Neural cell (in vitro differentiated cells): Measurements from ENCODE around the gene MTCL1.

Experiments
- CTCF ChIP-seq: fragments of 450-650 bp; IDR thresholded peaks from 2 replicates; pipeline ENCODE4 v1.5.1; 2014; ENCODE audit warnings: antibody characterized with exemption, mild to moderate bottlenecking, moderate library complexity; ENCODE audit not compliant: poor library complexity, severe bottlenecking
- EP300 ChIP-seq: fragments of 450-650 bp; conservative IDR thresholded peaks from 2 replicates; pipeline ENCODE4 v1.6.1; 2014; ENCODE audit warnings: antibody characterized with exemption, mild to moderate bottlenecking, moderate library complexity; ENCODE audit not compliant: poor library complexity, severe bottlenecking
- EZH2 ChIP-seq: fragments of 200-600, 300-800 bp; shearing (Covaris generic), sonication (generic); IDR thresholded peaks from 2 replicates; pipeline ENCODE4 v1.6.1; 2014; ENCODE audit warnings: antibody characterized with exemption, low read length, borderline replicate concordance, mild to moderate bottlenecking; ENCODE audit not compliant: insufficient read depth, poor library complexity, severe bottlenecking
- MXI1 ChIP-seq: fragments of 450-650 bp; conservative IDR thresholded peaks from 2 replicates; pipeline ENCODE4 v1.6.1; 2014; ENCODE audit warnings: antibody characterized with exemption, mild to moderate bottlenecking; ENCODE audit not compliant: poor library complexity, severe bottlenecking
- POLR2AphosphoS5 ChIP-seq: IDR thresholded peaks from 2 replicates; pipeline ENCODE4 v1.6.1; 2012
- RAD21 ChIP-seq: fragments of 450-650 bp; conservative IDR thresholded peaks from 2 replicates; pipeline ENCODE4 v1.6.1; 2014; ENCODE audit warnings: antibody characterized with exemption, mild to moderate bottlenecking, moderate library complexity
- SMC3 ChIP-seq: fragments of 450-650 bp; conservative IDR thresholded peaks from 2 replicates; pipeline ENCODE4 v1.6.1; 2014; ENCODE audit warnings: antibody characterized with exemption, mild to moderate bottlenecking, moderate library complexity; ENCODE audit not compliant: poor library complexity
- TAF1 ChIP-seq: IDR thresholded peaks from 2 replicates; pipeline ENCODE4 v1.6.1; 2012; ENCODE audit warnings: low read depth
- TF ChIP-seq, protein P1 (sequence below): IDR thresholded peaks from 2 replicates; pipeline ENCODE4 v1.6.1; 2012; ENCODE audit warnings: borderline replicate concordance

DNA sequence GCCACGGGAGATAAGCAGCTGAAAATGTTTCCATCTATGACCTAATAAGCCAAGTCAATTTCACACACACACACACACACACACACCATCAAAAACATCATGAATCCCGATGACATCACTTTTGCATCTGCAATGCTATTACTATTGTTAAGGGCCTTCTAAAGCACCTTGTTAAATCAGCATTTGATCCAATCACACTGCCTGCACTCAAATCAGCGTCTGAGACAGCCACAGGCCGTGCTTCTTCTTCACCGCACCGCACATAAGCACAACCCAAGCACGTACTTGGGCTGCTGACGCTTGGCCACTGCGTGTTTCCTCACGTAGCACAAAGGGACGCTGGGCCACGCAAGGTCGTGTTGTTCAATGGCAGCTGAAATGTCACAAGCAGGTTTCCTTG is 15.8 kb upstream of the MTCL1 start:
- TF ChIP-seq EP300 (no peak), POLR2AphosphoS5 (no peak), SMC3 (no peak), CTCF (no peak), EZH2 (no peak), TAF1 (no peak), RAD21 (no peak), MXI1 (no peak)
- TF ChIP-seq, protein P1, sequence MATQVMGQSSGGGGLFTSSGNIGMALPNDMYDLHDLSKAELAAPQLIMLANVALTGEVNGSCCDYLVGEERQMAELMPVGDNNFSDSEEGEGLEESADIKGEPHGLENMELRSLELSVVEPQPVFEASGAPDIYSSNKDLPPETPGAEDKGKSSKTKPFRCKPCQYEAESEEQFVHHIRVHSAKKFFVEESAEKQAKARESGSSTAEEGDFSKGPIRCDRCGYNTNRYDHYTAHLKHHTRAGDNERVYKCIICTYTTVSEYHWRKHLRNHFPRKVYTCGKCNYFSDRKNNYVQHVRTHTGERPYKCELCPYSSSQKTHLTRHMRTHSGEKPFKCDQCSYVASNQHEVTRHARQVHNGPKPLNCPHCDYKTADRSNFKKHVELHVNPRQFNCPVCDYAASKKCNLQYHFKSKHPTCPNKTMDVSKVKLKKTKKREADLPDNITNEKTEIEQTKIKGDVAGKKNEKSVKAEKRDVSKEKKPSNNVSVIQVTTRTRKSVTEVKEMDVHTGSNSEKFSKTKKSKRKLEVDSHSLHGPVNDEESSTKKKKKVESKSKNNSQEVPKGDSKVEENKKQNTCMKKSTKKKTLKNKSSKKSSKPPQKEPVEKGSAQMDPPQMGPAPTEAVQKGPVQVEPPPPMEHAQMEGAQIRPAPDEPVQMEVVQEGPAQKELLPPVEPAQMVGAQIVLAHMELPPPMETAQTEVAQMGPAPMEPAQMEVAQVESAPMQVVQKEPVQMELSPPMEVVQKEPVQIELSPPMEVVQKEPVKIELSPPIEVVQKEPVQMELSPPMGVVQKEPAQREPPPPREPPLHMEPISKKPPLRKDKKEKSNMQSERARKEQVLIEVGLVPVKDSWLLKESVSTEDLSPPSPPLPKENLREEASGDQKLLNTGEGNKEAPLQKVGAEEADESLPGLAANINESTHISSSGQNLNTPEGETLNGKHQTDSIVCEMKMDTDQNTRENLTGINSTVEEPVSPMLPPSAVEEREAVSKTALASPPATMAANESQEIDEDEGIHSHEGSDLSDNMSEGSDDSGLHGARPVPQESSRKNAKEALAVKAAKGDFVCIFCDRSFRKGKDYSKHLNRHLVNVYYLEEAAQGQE: no peak
